ENCODE data around the gene EDC4.

Gene EDC4

GRCh38 chr16:67846320-67847063 is 26.4 kb upstream of the EDC4 start, which contains the start of gene NUTF2:
NUTF2 (plus strand) TSS chr16:67846933; CDS start chr16:67865131, 18,198 bp downstream.
- peaks cover 75% of the 10 kb centered on the region for H3K79me2 ChIP-seq (ENCODE audit: insufficient read depth, low read depth)
- no peak within 1 kb of the TSS for H3K4me3 ChIP-seq (IDR thresholded peaks at IDR 0.05; ENCODE audit: insufficient read depth, low read depth, low read length)
- peak within 1 kb of the TSS; percentile 58 for H3K27ac ChIP-seq
- peak within 1 kb of the TSS; percentile 88 for H3K4me2 ChIP-seq
- no peaks in the 10 kb centered on the region for H3K36me3 ChIP-seq (ENCODE audit: insufficient read depth)
- H3K27me3 ChIP-seq (ENCODE audit: insufficient read depth, low read depth): no peaks in the 10 kb centered on the region
- TF ChIP-seq CTCF (conservative IDR thresholded peaks at IDR 0.05; ENCODE audit: low read depth, low read length): no peak
- peak within 1 kb of the TSS; percentile 77 for H3K9ac ChIP-seq
- peak within 1 kb of the TSS; percentile 55 for H2AFZ ChIP-seq (ENCODE audit: low read depth)
- no peaks in the 10 kb centered on the region for H4K20me1 ChIP-seq (ENCODE audit: insufficient read depth)
- peaks cover 33% of the 10 kb centered on the region for H3K4me1 ChIP-seq (ENCODE audit: low read depth, poor library complexity, severe bottlenecking)

GRCh38 chr16:67847064-67847861 is 25.6 kb upstream of the EDC4 start, which contains the start of gene CENPT:
CENPT (minus strand) TSS chr16:67847693; CDS start chr16:67833859, 13,834 bp downstream.
- H2AFZ ChIP-seq (ENCODE audit: low read depth): peak within 1 kb of the TSS; percentile 55
- H3K79me2 ChIP-seq (ENCODE audit: insufficient read depth, low read depth): peaks cover 82% of the 10 kb centered on the region

GRCh38 chr16:67848118-67848517 is 24.7 kb upstream of the EDC4 start:
- Histone ChIP-seq H3K4me2 (peak overlapping the region; percentile 86), H3K27me3 (ENCODE audit: insufficient read depth, low read depth) (no peaks in the 10 kb centered on the region), H3K9ac (peak overlapping the region; percentile 77; the same call in 1 of the 2 replicates), H3K4me3 (IDR thresholded peaks at IDR 0.05; ENCODE audit: insufficient read depth, low read depth, low read length) (no peak overlapping the region), H3K4me1 (ENCODE audit: low read depth, poor library complexity, severe bottlenecking) (peaks cover 33% of the 10 kb centered on the region), H4K20me1 (ENCODE audit: insufficient read depth) (no peaks in the 10 kb centered on the region), H3K36me3 (ENCODE audit: insufficient read depth) (no peaks in the 10 kb centered on the region), H2AFZ (ENCODE audit: low read depth) (no peak overlapping the region), H3K27ac (no peak overlapping the region), H3K79me2 (ENCODE audit: insufficient read depth, low read depth) (peaks cover 83% of the 10 kb centered on the region)
- TF ChIP-seq CTCF (conservative IDR thresholded peaks at IDR 0.05; ENCODE audit: low read depth, low read length): no peak

More at GRCh38 chr16:67847064-67847861, 25.6 kb upstream of the EDC4 start, which contains the start of gene CENPT:
- Histone ChIP-seq H3K27ac (peak within 1 kb of the TSS; percentile 58), H3K27me3 (ENCODE audit: insufficient read depth, low read depth) (no peaks in the 10 kb centered on the region), H3K4me1 (ENCODE audit: low read depth, poor library complexity, severe bottlenecking) (peaks cover 33% of the 10 kb centered on the region), H3K4me3 (IDR thresholded peaks at IDR 0.05; ENCODE audit: insufficient read depth, low read depth, low read length) (no peak within 1 kb of the TSS), H3K9ac (peak within 1 kb of the TSS; percentile 77), H3K36me3 (ENCODE audit: insufficient read depth) (no peaks in the 10 kb centered on the region), H4K20me1 (ENCODE audit: insufficient read depth) (no peaks in the 10 kb centered on the region), H3K4me2 (peak within 1 kb of the TSS; percentile 88)
- TF ChIP-seq CTCF (conservative IDR thresholded peaks at IDR 0.05; ENCODE audit: low read depth, low read length): no peak

GRCh38 chr16:67853670-67854069 is 19.2 kb upstream of the EDC4 start:
- peaks cover 90% of the 10 kb centered on the region for H3K79me2 ChIP-seq (ENCODE audit: insufficient read depth, low read depth)
- no peak overlapping the region for H3K4me3 ChIP-seq (IDR thresholded peaks at IDR 0.05; ENCODE audit: insufficient read depth, low read depth, low read length)
- no peak overlapping the region for H3K9ac ChIP-seq
- no peak for TF ChIP-seq CTCF (conservative IDR thresholded peaks at IDR 0.05; ENCODE audit: low read depth, low read length)
- H3K27ac ChIP-seq: no peak overlapping the region
- H3K4me1 ChIP-seq (ENCODE audit: low read depth, poor library complexity, severe bottlenecking): peaks cover 24% of the 10 kb centered on the region
- H4K20me1 ChIP-seq (ENCODE audit: insufficient read depth): peaks cover 14% of the 10 kb centered on the region
- H2AFZ ChIP-seq (ENCODE audit: low read depth): no peak overlapping the region
- no peak overlapping the region for H3K4me2 ChIP-seq
- no peaks in the 10 kb centered on the region for H3K36me3 ChIP-seq (ENCODE audit: insufficient read depth)
- no peaks in the 10 kb centered on the region for H3K27me3 ChIP-seq (ENCODE audit: insufficient read depth, low read depth)
